ENCODE data around the gene SPDYA. TPM values are rescaled to one million over a fixed set of nuclear protein-coding genes. Genes with fewer than 3 reads are reported as not detected.

SPDYA gene
- total and polyA plus RNA-seq, 2 of the 13 experiments (the other 11 are each of a cell fraction or from before 2014, with no cell fraction given), result 0.32 to 0.75 TPM

DNA sequence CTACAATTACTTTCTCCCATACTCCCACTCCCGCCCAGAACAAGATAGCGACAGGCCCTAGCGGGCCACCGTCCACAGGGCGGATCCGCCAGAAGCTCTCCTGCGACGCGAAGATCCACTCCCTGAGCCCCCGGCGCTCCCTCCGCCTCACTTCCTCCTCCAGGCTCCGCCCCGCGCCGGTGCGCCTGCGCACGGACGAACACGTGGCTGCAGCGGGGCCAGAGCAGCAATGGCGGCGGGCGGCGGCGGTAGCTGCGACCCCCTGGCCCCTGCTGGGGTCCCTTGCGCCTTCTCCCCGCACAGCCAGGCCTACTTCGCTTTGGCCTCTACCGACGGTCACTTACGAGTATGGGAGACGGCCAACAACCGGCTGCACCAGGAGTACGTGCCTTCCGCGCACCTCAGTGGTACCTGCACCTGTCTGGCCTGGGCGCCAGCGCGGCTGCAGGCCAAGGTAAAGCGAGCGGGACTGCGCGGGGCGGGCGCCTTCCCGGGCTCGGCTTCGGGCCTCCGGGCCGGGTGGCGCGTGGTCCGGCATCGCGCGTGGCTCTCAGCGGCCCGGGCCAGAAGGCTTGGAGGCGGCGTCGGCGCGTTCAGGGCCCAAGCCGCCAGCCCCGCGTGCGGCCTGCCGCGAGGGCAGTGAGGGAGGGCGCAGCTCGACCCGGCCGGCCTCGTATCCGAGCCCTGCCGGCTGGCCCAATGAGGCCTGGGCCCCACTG is 84.0 kb downstream of the SPDYA start, which contains the start of gene WDR43 (continued):
- TF ChIP-seq, protein P1, sequence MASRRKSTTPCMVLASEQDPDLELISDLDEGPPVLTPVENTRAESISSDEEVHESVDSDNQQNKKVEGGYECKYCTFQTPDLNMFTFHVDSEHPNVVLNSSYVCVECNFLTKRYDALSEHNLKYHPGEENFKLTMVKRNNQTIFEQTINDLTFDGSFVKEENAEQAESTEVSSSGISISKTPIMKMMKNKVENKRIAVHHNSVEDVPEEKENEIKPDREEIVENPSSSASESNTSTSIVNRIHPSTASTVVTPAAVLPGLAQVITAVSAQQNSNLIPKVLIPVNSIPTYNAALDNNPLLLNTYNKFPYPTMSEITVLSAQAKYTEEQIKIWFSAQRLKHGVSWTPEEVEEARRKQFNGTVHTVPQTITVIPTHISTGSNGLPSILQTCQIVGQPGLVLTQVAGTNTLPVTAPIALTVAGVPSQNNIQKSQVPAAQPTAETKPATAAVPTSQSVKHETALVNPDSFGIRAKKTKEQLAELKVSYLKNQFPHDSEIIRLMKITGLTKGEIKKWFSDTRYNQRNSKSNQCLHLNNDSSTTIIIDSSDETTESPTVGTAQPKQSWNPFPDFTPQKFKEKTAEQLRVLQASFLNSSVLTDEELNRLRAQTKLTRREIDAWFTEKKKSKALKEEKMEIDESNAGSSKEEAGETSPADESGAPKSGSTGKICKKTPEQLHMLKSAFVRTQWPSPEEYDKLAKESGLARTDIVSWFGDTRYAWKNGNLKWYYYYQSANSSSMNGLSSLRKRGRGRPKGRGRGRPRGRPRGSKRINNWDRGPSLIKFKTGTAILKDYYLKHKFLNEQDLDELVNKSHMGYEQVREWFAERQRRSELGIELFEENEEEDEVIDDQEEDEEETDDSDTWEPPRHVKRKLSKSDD (CRISPR knock-in tag; IDR thresholded peaks at IDR 0.05; ENCODE audit: low read depth), result peak; percentile 74; the same call in 1 of the 2 replicates
- TF ChIP-seq ZNF24 (IDR thresholded peaks at IDR 0.05), result no peak
- TF ChIP-seq, protein P2, sequence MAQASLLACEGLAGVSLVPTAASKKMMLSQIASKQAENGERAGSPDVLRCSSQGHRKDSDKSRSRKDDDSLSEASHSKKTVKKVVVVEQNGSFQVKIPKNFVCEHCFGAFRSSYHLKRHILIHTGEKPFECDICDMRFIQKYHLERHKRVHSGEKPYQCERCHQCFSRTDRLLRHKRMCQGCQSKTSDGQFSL (CRISPR knock-in tag; IDR thresholded peaks at IDR 0.05), result peak; percentile 77; the same call in 1 of the 2 replicates
- no peak for TF ChIP-seq JDP2 (CRISPR knock-in tag; IDR thresholded peaks at IDR 0.05; ENCODE audit: borderline replicate concordance)
- TF ChIP-seq POLR2AphosphoS5 (IDR thresholded peaks at IDR 0.05; ENCODE audit: low read depth, low read length), result peak; percentile 87
- TF ChIP-seq PRPF4 (IDR thresholded peaks at IDR 0.05; ENCODE audit: low read depth, low read length, poor library complexity, severe bottlenecking), result no peak
- TF ChIP-seq PHB2 (IDR thresholded peaks at IDR 0.05; ENCODE audit: partially characterized antibody), result no peak
- peak; percentile 87 for TF ChIP-seq ZNF563 (CRISPR knock-in tag; IDR thresholded peaks at IDR 0.05)
- TF ChIP-seq ZNF256 (CRISPR knock-in tag; conservative IDR thresholded peaks at IDR 0.05), result peak; percentile 28; the same call in 1 of the 2 replicates
- TF ChIP-seq ZNF792 (CRISPR knock-in tag; IDR thresholded peaks at IDR 0.05), result peak; percentile 79
- TF ChIP-seq NFYC (CRISPR knock-in tag; IDR thresholded peaks at IDR 0.05), result peak; percentile 74
- TF ChIP-seq ZNF12 (CRISPR knock-in tag; IDR thresholded peaks at IDR 0.05), result peak; percentile 50; the same call in 1 of the 2 replicates
- TF ChIP-seq, protein P3, sequence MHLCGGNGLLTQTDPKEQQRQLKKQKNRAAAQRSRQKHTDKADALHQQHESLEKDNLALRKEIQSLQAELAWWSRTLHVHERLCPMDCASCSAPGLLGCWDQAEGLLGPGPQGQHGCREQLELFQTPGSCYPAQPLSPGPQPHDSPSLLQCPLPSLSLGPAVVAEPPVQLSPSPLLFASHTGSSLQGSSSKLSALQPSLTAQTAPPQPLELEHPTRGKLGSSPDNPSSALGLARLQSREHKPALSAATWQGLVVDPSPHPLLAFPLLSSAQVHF (CRISPR knock-in tag; IDR thresholded peaks at IDR 0.05), result no peak
- peak; percentile 70; the same call in 1 of the 2 replicates for TF ChIP-seq PPARG (CRISPR knock-in tag; conservative IDR thresholded peaks at IDR 0.05)
- TF ChIP-seq, protein P4, sequence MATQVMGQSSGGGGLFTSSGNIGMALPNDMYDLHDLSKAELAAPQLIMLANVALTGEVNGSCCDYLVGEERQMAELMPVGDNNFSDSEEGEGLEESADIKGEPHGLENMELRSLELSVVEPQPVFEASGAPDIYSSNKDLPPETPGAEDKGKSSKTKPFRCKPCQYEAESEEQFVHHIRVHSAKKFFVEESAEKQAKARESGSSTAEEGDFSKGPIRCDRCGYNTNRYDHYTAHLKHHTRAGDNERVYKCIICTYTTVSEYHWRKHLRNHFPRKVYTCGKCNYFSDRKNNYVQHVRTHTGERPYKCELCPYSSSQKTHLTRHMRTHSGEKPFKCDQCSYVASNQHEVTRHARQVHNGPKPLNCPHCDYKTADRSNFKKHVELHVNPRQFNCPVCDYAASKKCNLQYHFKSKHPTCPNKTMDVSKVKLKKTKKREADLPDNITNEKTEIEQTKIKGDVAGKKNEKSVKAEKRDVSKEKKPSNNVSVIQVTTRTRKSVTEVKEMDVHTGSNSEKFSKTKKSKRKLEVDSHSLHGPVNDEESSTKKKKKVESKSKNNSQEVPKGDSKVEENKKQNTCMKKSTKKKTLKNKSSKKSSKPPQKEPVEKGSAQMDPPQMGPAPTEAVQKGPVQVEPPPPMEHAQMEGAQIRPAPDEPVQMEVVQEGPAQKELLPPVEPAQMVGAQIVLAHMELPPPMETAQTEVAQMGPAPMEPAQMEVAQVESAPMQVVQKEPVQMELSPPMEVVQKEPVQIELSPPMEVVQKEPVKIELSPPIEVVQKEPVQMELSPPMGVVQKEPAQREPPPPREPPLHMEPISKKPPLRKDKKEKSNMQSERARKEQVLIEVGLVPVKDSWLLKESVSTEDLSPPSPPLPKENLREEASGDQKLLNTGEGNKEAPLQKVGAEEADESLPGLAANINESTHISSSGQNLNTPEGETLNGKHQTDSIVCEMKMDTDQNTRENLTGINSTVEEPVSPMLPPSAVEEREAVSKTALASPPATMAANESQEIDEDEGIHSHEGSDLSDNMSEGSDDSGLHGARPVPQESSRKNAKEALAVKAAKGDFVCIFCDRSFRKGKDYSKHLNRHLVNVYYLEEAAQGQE (IDR thresholded peaks at IDR 0.05; ENCODE audit: borderline replicate concordance in 1 of 2, low read depth in 1 of 2, low read length in 2 of 2), result peak in 1 of 2 experiments; percentile 52; a peak in 1 of 4 replicates
- peak; percentile 29; the same call in 1 of the 2 replicates for TF ChIP-seq RAD51 (IDR thresholded peaks at IDR 0.05; ENCODE audit: borderline replicate concordance)
- TF ChIP-seq, protein P5, sequence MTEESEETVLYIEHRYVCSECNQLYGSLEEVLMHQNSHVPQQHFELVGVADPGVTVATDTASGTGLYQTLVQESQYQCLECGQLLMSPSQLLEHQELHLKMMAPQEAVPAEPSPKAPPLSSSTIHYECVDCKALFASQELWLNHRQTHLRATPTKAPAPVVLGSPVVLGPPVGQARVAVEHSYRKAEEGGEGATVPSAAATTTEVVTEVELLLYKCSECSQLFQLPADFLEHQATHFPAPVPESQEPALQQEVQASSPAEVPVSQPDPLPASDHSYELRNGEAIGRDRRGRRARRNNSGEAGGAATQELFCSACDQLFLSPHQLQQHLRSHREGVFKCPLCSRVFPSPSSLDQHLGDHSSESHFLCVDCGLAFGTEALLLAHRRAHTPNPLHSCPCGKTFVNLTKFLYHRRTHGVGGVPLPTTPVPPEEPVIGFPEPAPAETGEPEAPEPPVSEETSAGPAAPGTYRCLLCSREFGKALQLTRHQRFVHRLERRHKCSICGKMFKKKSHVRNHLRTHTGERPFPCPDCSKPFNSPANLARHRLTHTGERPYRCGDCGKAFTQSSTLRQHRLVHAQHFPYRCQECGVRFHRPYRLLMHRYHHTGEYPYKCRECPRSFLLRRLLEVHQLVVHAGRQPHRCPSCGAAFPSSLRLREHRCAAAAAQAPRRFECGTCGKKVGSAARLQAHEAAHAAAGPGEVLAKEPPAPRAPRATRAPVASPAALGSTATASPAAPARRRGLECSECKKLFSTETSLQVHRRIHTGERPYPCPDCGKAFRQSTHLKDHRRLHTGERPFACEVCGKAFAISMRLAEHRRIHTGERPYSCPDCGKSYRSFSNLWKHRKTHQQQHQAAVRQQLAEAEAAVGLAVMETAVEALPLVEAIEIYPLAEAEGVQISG (CRISPR knock-in tag; IDR thresholded peaks at IDR 0.05), result peak; percentile 87
- TF ChIP-seq SP5 (CRISPR knock-in tag; IDR thresholded peaks at IDR 0.05; ENCODE audit: borderline replicate concordance, low read depth), result peak; percentile 75; the same call in 1 of the 2 replicates
- no peak for TF ChIP-seq LCORL (IDR thresholded peaks at IDR 0.05)
- no peak; the same call in 1 of the 2 replicates for TF ChIP-seq LCORL (CRISPR knock-in tag; IDR thresholded peaks at IDR 0.05)

Data from HepG2 (cell line).